D341Med (cell line): ENCODE data around the gene TTC23.

Source experiments
- DNase-seq: peaks from one replicate; pipeline ENCODE4 v3.0.0; 2012; ENCODE audit warnings: low spot score

TTC23 gene

DNA sequence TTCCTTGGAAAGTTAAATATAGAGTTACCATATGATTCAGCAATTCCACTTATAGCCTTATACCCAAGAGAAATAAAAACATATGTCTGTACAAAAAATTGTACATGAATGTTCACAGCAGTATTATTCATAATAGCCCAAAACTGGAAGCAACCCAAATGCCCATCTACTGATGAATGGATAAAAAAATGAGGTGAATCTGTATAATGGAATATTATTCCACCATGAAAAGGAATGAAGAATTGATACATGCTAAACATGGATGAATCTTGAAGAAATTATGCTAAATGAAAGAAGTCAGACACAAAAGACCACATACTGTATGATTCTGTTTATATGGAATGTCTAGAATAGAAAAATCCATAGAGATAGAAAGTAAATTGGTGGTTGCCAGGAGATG, 61.4 kb downstream of the TTC23 start:
- DNase-seq = no peak

DNA sequence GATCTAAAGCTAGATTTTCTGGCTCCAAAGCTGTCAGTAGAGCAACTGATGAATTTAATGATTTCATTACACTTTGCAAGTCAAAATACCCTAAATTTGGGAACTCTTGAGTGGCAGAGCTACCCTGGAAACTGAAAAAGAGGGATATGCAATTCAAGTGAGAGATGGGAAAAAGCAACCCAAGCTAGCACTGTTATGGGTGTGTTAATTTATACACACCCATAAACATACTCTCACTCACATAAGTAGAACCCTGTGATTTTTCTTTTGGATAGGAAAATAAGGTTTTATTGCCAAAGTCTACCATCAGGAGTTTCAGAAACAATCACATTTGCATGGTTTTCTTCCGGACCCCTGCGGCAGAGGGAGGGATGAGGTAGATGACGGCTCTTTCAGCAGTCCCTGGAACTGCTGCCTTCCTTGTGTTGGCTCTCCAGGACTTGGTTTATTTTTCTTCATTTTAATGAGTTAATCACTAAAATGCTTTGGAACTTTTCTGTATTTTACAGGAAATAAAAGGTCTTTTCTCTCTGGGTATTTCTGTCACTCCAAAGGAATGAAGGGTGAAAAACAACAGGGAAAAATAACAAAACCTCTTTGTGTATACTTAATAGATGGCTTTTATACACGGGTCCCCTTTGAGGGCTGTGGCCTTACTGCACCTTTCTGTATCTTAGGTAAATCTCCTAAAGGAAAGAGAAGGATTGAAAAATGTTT, 63.8 kb downstream of the TTC23 start:
- DNase-seq = no peak

DNA sequence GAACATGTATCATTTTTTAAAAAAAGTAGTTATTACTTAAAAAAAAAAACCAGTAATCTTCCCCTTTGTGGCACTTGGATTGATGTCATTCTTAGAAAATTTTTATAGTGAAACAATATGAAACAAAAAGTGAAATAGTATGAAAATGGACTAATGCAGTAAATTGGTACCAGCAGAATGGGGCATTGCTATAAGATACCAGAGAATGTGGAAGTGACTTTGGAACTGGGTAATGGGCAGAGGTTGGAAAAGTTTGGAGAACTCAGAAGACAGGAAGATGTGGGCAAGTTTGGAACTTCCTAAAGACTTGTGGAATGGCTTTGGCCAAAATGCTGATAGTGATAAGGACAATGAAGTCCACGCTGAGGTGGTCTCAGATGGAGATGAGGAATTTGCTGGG, 66.6 kb downstream of the TTC23 start:
- DNase-seq = no peak

DNA sequence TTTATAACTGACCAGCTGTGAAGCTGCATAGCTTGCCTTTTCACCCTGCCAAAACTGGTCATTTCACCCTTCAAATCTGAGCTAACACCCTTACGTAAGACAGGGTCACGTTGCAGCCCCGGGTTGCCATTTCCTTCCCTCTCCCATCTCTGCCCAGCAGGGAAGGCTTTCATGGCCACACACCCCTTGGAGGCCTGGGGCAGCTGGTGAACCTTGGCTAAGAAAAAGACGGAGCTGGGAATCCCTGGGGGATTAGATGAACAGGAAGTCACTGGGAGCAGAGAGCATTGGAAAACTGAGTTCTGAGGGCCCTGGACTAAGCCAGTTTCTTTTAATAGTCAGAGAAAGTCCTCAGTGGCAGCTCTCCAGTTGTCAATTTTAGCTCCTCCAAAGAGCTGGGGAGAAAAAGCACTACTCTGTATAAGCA, 67.8 kb downstream of the TTC23 start:
- DNase-seq = no peak

DNA sequence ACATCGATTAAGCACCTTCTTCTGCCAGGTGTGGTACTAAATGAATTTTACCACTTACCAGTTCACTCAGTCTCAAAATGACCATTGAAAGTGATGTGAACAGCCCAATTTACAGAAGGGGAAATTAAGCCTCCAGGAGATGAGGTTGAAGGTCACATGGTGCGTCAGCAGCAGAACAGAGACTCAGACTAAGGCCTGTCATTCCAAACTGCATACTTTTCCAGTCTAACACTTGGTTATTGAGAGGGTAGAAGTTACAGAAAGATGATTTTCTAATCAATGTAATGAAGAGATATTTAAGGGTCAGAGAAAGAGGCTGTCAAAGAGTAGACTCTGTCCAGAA, 68.4 kb downstream of the TTC23 start:
- DNase-seq = no peak

DNA sequence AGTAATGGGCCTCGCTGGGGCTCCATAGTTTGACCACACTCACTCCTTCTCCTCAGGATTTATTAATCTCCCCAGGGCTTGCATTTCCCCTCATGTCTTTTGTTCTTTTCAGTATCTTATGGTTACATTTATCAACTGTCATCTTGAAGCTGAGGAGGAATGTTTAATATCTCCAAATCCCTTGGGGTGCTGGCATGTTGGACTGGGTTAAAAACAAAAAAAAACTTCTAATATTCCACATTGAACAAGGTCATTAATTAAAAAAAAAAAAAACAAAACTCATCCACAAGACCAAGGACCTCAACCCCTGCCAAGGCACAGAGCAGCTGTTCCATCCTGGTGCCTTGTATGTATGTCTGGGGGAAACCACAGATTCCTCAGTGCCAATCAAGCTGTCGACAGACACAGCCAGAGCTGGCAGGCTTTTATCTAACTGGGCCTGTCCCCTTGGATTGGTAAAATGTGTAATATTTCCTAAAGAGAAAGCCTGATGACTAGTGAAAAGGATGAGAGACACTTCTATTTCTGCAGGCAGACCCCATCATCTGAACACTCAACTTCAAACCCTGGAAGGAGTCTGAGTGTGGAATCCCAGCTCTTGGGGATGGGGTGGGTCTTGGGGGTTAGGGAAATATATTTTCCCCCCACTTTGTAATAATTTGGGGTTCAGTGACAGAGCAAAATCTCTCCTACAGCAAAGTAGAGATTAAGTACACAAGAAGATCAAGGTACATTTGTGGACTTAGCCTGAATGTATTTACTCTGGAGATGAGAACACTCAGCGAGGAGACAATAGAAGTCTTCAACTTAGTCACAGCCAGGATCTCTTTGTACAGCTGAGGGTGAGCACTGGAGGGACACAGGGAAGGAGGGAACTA, 69.1 kb downstream of the TTC23 start:
- no peak for DNase-seq

DNA sequence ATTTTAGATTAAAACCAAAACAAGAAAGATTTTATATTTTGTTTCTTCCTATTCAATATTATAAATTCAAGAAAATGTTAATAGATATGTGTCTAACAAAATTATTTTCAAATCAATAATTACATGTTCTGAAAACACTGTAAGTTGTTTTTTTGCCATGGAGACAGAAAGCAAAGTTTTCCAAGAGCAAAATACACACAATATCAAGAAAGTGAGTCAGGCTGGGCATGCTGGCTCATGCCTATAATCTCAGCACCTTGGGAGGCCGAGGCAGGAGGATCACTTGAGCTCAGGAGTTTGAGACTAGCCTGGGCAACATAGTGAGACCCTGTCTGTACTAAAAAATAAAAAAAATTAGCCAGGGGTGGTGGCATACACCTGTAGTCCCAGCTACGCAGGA, 71.7 kb downstream of the TTC23 start:
- DNase-seq = no peak

DNA sequence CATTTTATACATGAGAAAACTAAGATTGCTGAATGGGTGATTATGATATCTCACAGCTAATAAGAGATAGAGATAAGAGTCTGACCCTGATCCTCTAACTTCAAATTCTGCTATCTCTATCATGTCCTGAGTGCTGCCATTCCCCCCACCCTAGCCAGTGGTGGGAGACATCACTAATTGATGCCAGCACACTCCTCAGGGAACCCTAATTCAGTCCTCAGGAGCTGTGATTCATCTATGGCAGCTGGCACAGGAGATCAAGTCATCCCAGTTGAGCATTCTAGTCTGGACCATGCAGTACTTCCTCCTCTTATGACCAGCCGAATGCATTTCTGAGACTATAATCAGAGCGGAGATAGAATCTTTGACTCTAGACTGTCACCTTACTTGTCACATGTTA, 72.6 kb downstream of the TTC23 start:
- DNase-seq = no peak

GRCh38 chr15:99174567-99175395, 74.6 kb downstream of the TTC23 start:
- DNase-seq = no peak

- no peak for DNase-seq
These were observed 76.4 kb downstream of the TTC23 start for GRCh38 chr15:99172989-99173388.

DNA sequence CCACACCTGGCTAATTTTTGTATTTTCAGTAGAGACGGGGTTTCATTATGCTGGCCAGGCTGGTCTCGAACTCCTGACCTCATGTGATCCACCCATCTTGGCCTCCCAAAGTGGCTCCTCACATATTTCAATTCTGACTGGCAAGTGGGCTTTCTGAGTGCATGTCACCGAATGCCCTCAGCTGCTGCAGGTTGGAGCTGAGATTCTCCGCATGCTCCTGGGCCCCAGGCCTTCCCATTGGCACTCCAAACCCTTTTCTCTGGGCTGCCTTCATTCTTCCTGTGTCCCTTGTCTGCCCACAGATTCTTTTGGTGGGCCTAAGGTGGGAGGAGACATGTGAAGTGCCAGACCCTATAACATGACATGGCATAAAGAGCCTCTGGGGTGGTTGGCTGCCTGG, 77.2 kb downstream of the TTC23 start:
- DNase-seq = no peak

- DNase-seq = no peak
These were observed 78.8 kb downstream of the TTC23 start for GRCh38 chr15:99170476-99171065.

- DNase-seq = no peak
These were observed 79.5 kb downstream of the TTC23 start for GRCh38 chr15:99169769-99170311.

DNA sequence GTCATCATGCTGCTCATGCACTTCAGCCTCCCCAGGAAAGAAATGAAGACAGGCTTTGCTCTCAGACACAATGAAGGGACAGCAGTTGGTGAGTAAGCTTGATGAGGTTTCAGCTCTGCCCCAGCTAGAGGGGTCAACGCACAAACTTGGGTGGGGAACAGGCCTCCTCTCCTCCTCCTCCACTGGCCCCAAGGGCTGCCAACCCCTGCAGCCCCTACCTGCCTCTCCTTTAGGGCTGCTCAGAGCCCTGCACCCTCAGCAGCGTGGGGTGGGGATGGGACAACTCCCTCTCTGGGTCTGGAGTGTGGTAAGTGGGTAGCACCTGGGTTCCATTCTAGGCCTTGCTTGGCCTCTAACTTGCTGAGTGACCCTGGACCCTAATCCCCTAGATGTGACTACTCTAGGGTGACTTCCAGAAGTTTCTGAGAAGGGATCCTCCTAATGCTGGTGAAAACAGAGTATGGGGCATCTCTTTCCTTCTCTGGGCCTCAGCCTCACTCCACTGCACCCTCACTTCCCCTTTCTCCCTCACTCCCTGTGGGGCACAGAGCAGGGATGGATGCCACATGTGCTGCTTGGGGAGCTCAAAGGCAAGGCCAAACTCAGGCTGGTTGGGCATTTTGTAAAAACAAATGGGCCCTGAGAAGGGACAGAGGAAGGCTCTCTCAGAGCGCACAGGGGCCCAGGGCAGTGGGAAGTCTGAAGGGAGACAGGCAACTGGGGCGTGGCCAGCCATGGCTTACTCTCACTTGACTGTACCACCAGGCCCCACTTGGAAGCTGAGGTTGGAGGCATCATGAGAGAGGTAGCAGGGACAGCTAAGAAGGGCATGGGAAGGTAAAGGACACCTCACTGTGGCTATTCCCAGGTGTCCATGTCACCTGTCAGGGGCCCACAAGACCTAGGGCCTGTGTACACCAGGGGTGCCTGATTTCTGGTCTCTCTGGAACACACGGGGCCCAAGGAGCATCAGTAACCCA, 80.5 kb downstream of the TTC23 start:
- DNase-seq = no peak

GRCh38 chr15:99167640-99168039, 81.7 kb downstream of the TTC23 start:
- no peak for DNase-seq

GRCh38 chr15:99167201-99167600, 82.2 kb downstream of the TTC23 start:
- no peak for DNase-seq

GRCh38 chr15:99165956-99166689, 83.3 kb downstream of the TTC23 start:
- no peak for DNase-seq

DNA sequence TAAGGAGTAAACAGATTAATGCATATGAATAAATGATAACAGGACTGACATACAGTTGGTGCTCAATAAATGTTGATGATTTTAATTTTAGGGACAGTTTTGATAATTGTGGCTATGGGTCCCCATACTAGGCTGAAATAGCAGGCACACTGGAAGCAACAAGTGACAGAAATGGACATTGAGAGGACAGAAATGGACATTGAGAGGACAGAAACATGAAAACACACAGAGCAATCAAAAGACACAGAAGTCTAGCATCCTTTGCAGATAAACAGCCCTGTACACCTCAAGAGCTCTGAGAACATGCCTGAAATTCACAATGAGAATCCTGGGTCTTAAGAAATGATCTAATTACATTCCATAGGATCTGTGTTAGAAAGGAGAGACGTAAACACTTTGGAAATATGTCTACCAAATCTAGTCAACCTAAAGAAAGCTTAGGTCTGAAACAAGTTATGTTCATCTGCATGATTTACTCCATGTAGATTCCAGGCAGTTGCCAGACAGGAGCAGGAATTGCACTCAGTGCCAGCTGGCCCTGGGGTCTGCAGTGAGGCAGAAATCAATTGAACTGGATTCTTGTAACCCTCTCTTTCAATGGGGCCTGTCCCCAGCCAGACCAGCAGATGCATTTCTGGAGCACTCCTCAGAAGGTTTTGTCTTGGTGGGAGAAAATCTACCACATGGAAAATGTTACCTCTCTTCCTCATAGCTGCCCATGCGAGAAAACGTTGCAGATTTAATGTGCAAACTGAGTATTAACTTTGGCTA, 84.2 kb downstream of the TTC23 start:
- DNase-seq = no peak

DNA sequence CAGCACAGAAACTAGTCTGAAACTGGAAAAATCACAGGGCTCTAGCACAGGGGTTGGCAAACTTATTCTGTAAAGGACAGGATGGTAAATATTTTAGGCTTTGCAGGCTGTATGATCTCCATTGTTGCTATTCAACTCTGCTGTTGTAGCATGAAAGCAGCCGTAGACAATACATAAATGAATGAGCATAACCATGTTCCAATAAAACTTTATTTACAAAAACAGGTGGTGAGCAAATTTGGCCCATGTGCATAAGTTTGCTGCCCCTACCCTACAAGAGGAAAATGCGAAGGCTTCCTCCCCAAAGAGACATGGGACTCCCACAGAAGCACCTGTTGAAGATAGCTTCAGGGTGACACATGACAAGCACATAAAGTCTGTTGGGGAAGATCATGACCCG, 85.3 kb downstream of the TTC23 start:
- DNase-seq = no peak
